GM15510 (cell line): ENCODE data around the gene KCNT1.

Source experiments
- POLR2A ChIP-seq: IDR thresholded peaks from 3 replicates; pipeline ENCODE4 v1.6.1; 2011; ENCODE audit warnings: borderline replicate concordance; ENCODE audit not compliant: insufficient read length; ENCODE audit errors: extremely low read depth

The KCNT1 gene

GRCh38 chr9:135724186-135724787 is 22.3 kb downstream of the KCNT1 start:
- no peak for TF ChIP-seq POLR2A

- TF ChIP-seq POLR2A = no peak
These were observed 24.3 kb downstream of the KCNT1 start for GRCh38 chr9:135726138-135726853.

DNA sequence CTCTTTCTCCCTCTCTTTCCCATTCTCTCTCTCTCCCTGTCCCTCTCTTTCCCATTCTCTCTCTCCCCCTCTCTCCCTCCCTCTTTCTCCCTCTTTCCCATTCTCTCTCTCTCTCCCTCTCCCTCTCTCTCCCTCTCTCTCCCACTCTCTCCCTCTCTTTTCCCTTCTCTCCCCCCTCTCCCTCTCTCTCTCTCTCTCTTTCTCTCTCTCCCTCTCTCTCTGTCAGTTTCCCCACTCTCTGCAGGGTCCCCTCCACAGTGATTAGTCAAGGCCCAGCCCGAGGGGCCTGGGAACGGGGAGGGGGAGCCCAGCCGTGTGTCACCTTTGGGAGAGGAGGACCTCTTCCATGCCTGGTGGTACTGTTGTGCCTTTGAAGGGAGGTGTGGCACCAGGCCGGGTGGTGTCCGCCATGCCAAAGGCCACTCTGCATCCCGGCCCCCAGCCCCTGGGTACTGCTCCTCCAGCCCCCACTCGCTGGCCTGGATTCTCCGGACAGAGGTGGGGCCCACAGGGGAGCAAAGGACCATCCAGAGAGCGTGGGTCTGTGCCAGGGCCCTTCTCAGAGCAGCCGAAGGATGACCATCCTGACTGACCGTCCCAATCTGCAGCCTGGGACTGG is 25.4 kb downstream of the KCNT1 start:
- TF ChIP-seq POLR2A = no peak

- no peak for TF ChIP-seq POLR2A
These were observed 26.6 kb downstream of the KCNT1 start for GRCh38 chr9:135728436-135729110.

GRCh38 chr9:135729480-135729879 is 27.5 kb downstream of the KCNT1 start:
- no peak for TF ChIP-seq POLR2A

- TF ChIP-seq POLR2A = no peak
These were observed 29.5 kb downstream of the KCNT1 start for GRCh38 chr9:135731454-135731853.

DNA sequence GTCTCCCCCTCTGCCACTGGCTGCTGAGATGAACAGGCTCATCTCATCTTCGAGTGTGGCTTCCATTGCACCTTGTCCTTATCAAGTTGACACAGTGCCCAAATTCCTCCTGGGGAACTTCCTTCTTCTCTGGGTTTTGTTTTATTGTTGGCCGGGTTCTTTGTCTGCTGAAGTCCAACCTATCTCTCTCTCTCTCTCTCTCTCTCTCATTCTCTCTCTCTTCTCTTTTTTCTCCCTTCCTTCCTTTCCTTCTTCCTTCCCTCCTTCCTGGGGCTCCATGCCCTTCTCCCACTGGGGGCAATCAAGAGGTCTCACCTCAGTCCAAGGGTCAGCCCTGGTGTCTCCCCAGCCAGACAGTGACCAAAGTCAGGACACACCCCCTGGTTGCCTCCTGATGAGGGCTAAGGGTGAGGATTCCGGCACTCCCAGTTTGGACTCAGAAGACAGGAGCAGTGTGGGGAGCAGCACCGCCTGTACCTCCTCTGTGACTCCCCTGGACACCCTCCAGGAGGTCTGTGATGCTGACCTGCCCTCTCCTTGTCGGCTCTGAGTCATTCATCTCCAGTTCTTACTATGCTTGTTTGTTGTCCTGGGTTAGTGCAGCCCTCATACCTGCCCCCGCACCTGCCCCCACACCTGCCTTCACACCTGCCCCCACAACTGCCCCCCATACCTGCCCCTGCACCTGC is 30.7 kb downstream of the KCNT1 start:
- no peak for TF ChIP-seq POLR2A

- no peak for TF ChIP-seq POLR2A
These were observed 32.7 kb downstream of the KCNT1 start for GRCh38 chr9:135734616-135735144.

DNA sequence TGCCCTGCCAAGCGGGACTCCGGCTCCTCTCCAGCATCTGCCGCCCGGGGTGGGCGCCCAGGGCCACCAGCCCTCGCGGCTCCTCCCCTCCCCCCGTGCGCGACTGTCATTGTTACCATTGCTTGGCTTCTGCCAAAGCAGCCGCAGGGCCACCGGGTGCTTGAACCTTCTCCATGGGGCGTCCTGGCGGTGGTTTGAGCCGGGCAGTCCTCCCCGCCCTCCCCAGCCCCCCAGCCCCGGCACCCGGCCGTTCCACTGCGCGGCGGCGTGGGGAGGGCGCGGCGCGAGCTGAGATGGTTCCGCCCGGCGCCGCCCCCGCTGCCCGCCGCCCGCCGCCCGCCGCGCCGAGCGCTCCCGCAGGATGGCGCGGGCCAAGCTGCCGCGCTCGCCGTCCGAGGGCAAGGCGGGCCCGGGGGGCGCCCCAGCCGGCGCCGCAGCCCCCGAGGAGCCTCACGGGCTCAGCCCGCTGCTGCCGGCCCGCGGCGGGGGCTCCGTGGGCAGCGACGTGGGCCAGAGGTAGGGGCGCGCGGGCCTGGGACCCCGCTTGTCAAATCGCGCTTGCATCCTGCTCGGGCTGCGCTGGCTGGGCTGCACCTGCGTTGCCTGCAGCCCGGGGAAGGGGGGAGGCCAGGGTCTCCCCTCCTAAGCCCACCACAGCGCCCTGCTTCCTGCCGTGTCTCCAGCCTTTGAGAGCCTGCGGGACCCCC is 34.4 kb downstream of the KCNT1 start:
- TF ChIP-seq POLR2A = no peak

DNA sequence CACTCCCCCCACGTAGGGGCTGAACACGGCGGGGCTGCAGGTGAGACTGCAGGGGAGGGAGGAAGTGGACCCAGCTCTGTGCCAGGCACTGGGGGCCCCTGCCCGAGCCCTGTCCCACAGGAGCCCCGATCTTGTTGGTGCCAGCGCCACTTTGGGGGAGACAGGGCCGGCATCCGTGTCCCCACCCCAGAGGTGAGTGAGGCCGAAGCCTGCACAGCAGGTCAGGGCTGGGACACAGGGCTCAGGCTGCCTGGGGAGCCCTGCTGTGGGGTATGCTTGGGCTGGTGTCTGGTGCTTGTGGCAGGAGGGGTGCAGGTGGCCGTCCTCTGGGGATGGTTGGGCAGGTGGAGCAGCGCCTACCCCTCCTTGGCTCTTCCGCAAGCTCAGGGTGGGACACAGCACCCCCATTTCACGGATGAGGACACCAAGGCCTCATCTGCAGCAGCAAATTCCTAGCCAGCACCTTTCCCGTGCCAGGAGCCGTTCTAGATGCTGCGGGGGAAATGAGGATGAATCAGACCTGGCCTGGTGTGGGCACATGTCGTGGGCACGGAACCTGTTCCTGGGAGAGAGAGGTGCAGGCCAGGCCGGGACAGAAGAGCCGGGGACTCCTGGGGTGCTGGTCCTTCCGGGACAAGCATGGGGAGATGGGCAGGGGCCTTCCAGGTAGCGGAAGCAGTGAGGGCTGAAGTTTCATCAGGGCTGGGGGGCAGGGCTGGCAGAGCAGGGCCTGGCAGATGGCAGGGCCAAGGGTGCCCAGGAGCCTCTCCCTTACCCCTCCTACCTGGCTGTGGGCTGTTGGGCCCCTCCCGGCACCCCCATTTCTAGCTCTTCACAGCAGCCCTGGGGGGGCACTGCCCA is 35.2 kb downstream of the KCNT1 start:
- no peak for TF ChIP-seq POLR2A

- TF ChIP-seq POLR2A = no peak
These were observed 36.0 kb downstream of the KCNT1 start for GRCh38 chr9:135737840-135738521.
